Upper lobe of right lung (tissue), 1 donor: ENCODE measurements around the gene TCF7L1. TPM values are rescaled to one million over a fixed set of nuclear protein-coding genes. Genes with fewer than 3 reads are reported as not detected.

Experiments
- ATAC-seq: fragments of 200-7000 bp; cut with Tn5 transposase; one replicate; pipeline ENCODE4 v1.9.1; 2020; ENCODE audit warnings: mild to moderate bottlenecking, moderate library complexity
- DNase-seq: peaks from one replicate; pipeline ENCODE4 v3.0.0-alpha.2; 2020
- H3K27ac ChIP-seq: fragments of 200-600 bp; one replicate; pipeline ENCODE4 v1.8.0; 2022
- H3K27me3 ChIP-seq: fragments of 200-600 bp; one replicate; pipeline ENCODE4 v1.8.0; 2022; ENCODE audit warnings: mild to moderate bottlenecking
- H3K36me3 ChIP-seq: fragments of 200-600 bp; one replicate; pipeline ENCODE4 v1.8.0; 2022
- H3K4me1 ChIP-seq: fragments of 200-600 bp; one replicate; pipeline ENCODE4 v1.8.0; 2022
- H3K4me3 ChIP-seq: fragments of 200-600 bp; one replicate; pipeline ENCODE4 v1.8.0; 2022; ENCODE audit warnings: mild to moderate bottlenecking
- H3K9me3 ChIP-seq: fragments of 200-600 bp; one replicate; pipeline ENCODE4 v1.8.0; 2022
- intact Hi-C: fragments of 100-400 bp; cut with DNase I; formaldehyde crosslinking; loops from one replicate; pipeline ENCODE4 v1.11.0; 2022
- total RNA-seq: library from RNA; stranded (reverse); fragmentation: NEBNext Ultra II Directional; extraction: Animal tissue kit (Norgen Biotek cat#: 25700); gene quantifications from one replicate; pipeline ENCODE4 v1.2.1, GENCODE V29; 2021
- TF ChIP-seq, protein P1 (sequence below): fragments of 200-600 bp; IDR thresholded peaks from one replicate; pipeline ENCODE4 v1.8.0; 2022; ENCODE audit warnings: antibody characterized with exemption
- donor health status: DM: no; HTN: yes; CAD: no; lungs with severe emphysema.

Gene TCF7L1
- total RNA-seq, 1 donor from 2014 or later: 21.1 TPM

DNA sequence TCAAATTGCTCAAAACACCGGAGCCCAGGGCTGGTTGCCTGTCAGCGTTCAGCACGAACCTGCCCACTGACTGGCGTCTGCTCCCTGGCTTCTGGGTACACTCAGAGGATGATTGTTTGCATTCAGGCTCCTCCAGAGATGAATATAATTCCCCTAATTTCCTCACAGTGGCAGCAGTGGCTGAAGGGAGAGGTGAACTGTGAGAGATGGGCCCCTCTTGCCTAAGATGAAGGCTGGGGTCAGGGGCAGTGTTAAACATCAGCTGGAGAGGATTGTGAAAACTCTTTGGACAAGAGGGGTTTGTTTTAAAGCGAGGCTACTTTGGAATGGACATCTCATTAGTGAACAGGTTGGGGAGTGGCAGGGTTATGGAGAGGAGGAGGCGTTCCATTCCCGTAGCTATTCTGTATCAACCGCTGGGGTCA, 31.0 kb downstream of the TCF7L1 start:
- Histone ChIP-seq H3K4me1 (peaks cover 55% of the 10 kb centered on the region), H3K4me3 (no peak overlapping the region), H3K27ac (no peak overlapping the region), H3K27me3 (no peaks in the 10 kb centered on the region), H3K36me3 (no peaks in the 10 kb centered on the region), H3K9me3 (no peaks in the 10 kb centered on the region)
- peak; percentile 35 for ATAC-seq
- DNase-seq: no peak
- TF ChIP-seq, protein P1, sequence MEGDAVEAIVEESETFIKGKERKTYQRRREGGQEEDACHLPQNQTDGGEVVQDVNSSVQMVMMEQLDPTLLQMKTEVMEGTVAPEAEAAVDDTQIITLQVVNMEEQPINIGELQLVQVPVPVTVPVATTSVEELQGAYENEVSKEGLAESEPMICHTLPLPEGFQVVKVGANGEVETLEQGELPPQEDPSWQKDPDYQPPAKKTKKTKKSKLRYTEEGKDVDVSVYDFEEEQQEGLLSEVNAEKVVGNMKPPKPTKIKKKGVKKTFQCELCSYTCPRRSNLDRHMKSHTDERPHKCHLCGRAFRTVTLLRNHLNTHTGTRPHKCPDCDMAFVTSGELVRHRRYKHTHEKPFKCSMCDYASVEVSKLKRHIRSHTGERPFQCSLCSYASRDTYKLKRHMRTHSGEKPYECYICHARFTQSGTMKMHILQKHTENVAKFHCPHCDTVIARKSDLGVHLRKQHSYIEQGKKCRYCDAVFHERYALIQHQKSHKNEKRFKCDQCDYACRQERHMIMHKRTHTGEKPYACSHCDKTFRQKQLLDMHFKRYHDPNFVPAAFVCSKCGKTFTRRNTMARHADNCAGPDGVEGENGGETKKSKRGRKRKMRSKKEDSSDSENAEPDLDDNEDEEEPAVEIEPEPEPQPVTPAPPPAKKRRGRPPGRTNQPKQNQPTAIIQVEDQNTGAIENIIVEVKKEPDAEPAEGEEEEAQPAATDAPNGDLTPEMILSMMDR: no peak
- intact Hi-C loops: no loop called here

DNA sequence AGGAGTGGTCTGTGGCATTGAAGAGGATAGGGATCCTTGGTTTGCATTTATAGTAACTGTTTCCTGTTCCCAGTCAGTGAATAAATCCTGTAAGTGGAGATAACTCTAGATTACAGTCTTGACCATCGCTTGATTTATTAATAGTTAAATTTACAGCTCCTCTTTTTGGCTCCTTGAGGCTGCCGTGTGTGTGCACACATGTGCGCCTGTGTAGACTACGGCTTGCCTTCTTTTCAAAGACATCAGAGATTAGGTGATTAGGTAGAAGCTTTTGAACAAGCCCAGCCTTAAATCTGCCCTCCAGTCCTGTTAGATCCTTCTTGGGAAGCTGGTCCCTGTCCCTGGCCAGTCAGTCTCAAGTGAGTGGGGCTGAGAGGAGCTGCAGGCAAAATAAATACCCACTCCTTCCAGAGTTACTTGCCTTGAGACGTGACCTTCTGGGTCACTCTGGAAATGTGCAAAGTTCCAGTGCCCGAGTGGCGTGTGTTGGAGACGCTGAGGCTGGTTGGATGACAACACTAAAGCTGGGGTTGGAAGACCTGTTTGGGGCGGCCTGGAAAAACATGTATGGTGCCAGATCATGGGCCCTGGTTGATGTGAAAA, 32.0 kb downstream of the TCF7L1 start:
- ATAC-seq (no peak), DNase-seq (peak; percentile 3)
- H3K9me3 ChIP-seq: no peaks in the 10 kb centered on the region
- H3K36me3 ChIP-seq: no peaks in the 10 kb centered on the region
- TF ChIP-seq, protein P1: no peak
- no peak overlapping the region for H3K4me3 ChIP-seq
- intact Hi-C loops: no loop called here
- H3K27ac ChIP-seq: no peak overlapping the region
- no peaks in the 10 kb centered on the region for H3K27me3 ChIP-seq
- H3K4me1 ChIP-seq: peaks cover 46% of the 10 kb centered on the region

- intact Hi-C loops: no loop called here
- H3K4me3 ChIP-seq: no peak overlapping the region
- DNase-seq (no peak), ATAC-seq (no peak)
- H3K36me3 ChIP-seq: no peaks in the 10 kb centered on the region
- H3K27me3 ChIP-seq: no peaks in the 10 kb centered on the region
- H3K4me1 ChIP-seq: peaks cover 46% of the 10 kb centered on the region
- TF ChIP-seq, protein P1: no peak
- no peaks in the 10 kb centered on the region for H3K9me3 ChIP-seq
- H3K27ac ChIP-seq: no peak overlapping the region
Measured at GRCh38 chr2:85166021-85166420, 32.8 kb downstream of the TCF7L1 start.

- DNase-seq (no peak), ATAC-seq (no peak)
Measured at GRCh38 chr2:85167479-85167878, 34.3 kb downstream of the TCF7L1 start.

GRCh38 chr2:85168942-85169341, 35.8 kb downstream of the TCF7L1 start:
- Histone ChIP-seq H3K27ac (no peak overlapping the region), H3K36me3 (no peaks in the 10 kb centered on the region), H3K27me3 (no peaks in the 10 kb centered on the region), H3K4me1 (peaks cover 26% of the 10 kb centered on the region), H3K9me3 (no peaks in the 10 kb centered on the region), H3K4me3 (no peak overlapping the region)
- TF ChIP-seq, protein P1: no peak
- DNase-seq (peak; percentile 3), ATAC-seq (peak; percentile 55)
- intact Hi-C loops: no loop called here

More at GRCh38 chr2:85167479-85167878, 34.3 kb downstream of the TCF7L1 start:
- no peak overlapping the region for H3K4me3 ChIP-seq
- peaks cover 34% of the 10 kb centered on the region for H3K4me1 ChIP-seq
- no peaks in the 10 kb centered on the region for H3K36me3 ChIP-seq
- TF ChIP-seq, protein P1: no peak
- H3K27ac ChIP-seq: no peak overlapping the region
- H3K27me3 ChIP-seq: no peaks in the 10 kb centered on the region
- H3K9me3 ChIP-seq: no peaks in the 10 kb centered on the region
- intact Hi-C loops: no loop called here

GRCh38 chr2:85169581-85169980, 36.4 kb downstream of the TCF7L1 start:
- Histone ChIP-seq H3K4me1 (peaks cover 28% of the 10 kb centered on the region), H3K4me3 (no peak overlapping the region), H3K27ac (no peak overlapping the region), H3K36me3 (no peaks in the 10 kb centered on the region), H3K27me3 (no peaks in the 10 kb centered on the region), H3K9me3 (no peaks in the 10 kb centered on the region)
- DNase-seq: peak; percentile 29
- TF ChIP-seq, protein P1: no peak
- intact Hi-C loops: no loop called here
- no peak for ATAC-seq
